Testis (tissue), 2 donors: ENCODE results near the gene MAPKAPK3.

ENCODE experiments used
- CTCF ChIP-seq, 3 experiments: fragments of 450-650 bp in 2 of 3; fragments of 200-600 bp in 1 of 3; sonication (generic) in 1 of 3; IDR thresholded peaks; one replicate each; pipeline ENCODE4 v1.5.1; 2016 to 2019; ENCODE audit warnings: antibody characterized with exemption in 3 of 3, mild to moderate bottlenecking in 2 of 3, moderate library complexity in 1 of 3
- POLR2A ChIP-seq: fragments of 450-650 bp; IDR thresholded peaks from one replicate; pipeline ENCODE4 v1.6.1; 2017; ENCODE audit warnings: antibody characterized with exemption, mild to moderate bottlenecking, moderate library complexity

DNA sequence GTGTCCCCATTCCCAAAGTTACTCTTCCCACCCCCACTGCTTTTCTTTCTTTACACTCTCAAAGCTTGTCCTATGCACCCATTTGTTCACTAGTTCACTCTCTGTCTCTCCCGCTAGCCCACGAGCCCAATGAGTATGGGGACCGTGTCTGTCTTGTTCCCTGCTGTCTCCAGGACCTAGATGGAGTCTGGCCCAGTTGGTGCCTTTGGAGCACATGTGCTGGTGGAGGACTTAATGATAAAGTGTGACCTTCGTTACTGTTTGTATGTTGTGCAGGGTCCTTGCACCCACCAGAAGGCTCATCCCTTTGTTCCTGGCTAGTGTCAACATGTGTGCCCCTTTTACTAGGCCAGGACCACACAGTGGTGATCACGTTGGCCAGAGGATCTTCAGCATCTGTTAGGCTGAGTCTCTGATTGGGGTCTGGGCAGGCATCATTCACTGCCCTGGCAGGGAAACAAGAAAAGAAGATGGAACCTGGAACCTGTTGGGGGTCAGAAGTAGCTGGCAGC, 12.8 kb upstream of the MAPKAPK3 start:
- TF ChIP-seq CTCF (IDR thresholded peaks at IDR 0.05) (no peak), POLR2A (no peak)
